ENCODE results near the gene ORM1. TPM values are rescaled to one million over a fixed set of nuclear protein-coding genes. Genes with fewer than 3 reads are reported as not detected.

The ORM1 gene
- total and polyA plus RNA-seq, 8 donors, result 3.0 to 87.0 (median 5.9) TPM

- Histone ChIP-seq H3K36me3 (peaks cover 0 to 68% of the 10 kb centered on the region in 2 donors), H3K27ac (peak overlapping the region in 1 of 2 donors; percentile 93), H3K27me3 (no peaks in the 10 kb centered on the region), H3K4me1 (peaks cover 7 to 93% of the 10 kb centered on the region in 2 donors), H3K9me3 (no peaks in the 10 kb centered on the region), H3K4me3 (no peak overlapping the region)
- ATAC-seq (no peak), DNase-seq (peak in 1 of 4 donors; percentile 21)
- no peak for TF ChIP-seq CTCF (IDR thresholded peaks at IDR 0.05)
- intact Hi-C loops (cut with DNase I), result no loop called here
These were observed 52.0 kb downstream of the ORM1 start for GRCh38 chr9:114374936-114375335.

GRCh38 chr9:114375386-114376175 is 52.7 kb downstream of the ORM1 start:
- Histone ChIP-seq H3K27me3 (no peaks in the 10 kb centered on the region), H3K4me3 (no peak overlapping the region), H3K27ac (peak overlapping the region in 1 of 2 donors; percentile 93), H3K4me1 (peaks cover 7 to 93% of the 10 kb centered on the region in 2 donors), H3K36me3 (peaks cover 0 to 74% of the 10 kb centered on the region in 2 donors), H3K9me3 (no peaks in the 10 kb centered on the region)
- no peak for TF ChIP-seq CTCF (IDR thresholded peaks at IDR 0.05)
- peak in 1 of 4 donors; percentile 14 for DNase-seq
- intact Hi-C loops (cut with DNase I), result no loop called here
- no peak for ATAC-seq

Other genes starting within 250 kb of the ORM1 start
- gene AMBP, start 244.8 kb upstream of the ORM1 start, total RNA-seq, result 1 to 10 TPM in 1 of 2 donors, not detected in 1; 1.2 TPM
- 1 to 10 TPM; 2.1 to 5.5 (median 2.5) TPM for gene AMBP, start 244.8 kb upstream of the ORM1 start, polyA plus RNA-seq (ENCODE audit: insufficient read length in 6 of 6)
- 1 to 10 TPM; 2.4 to 9.0 TPM for gene KIF12, start 223.8 kb upstream of the ORM1 start, total RNA-seq
- gene KIF12, start 223.8 kb upstream of the ORM1 start, polyA plus RNA-seq (ENCODE audit: insufficient read length in 6 of 6), result 10 to 100 TPM; 32.6 to 54.7 (median 44.8) TPM
- gene COL27A1, start 167.6 kb upstream of the ORM1 start, total RNA-seq, result 10 to 100 TPM; 15.8 to 23.5 TPM
- 100 to 1,000 TPM; 112 to 180 (median 168) TPM for gene COL27A1, start 167.6 kb upstream of the ORM1 start, polyA plus RNA-seq (ENCODE audit: insufficient read length in 6 of 6)
- 10 to 100 TPM in 1 of 2 donors, 1 to 10 TPM in 1; 3.4 to 29.9 TPM for gene ORM2, start 6.8 kb downstream of the ORM1 start, total RNA-seq
- gene ORM2, start 6.8 kb downstream of the ORM1 start, polyA plus RNA-seq (ENCODE audit: insufficient read length in 6 of 6), result 1 to 10 TPM in 3 of 6 donors, under 1 TPM in 3; 0.46 to 1.9 (median 1.2) TPM
- 10 to 100 TPM; 25.1 to 55.3 TPM for gene AKNA, start 64.9 kb downstream of the ORM1 start, total RNA-seq
- gene AKNA, start 64.9 kb downstream of the ORM1 start, polyA plus RNA-seq (ENCODE audit: insufficient read length in 6 of 6), result 10 to 100 TPM; 31.4 to 39.9 (median 36.7) TPM
- gene WHRN, start 182.4 kb downstream of the ORM1 start, total RNA-seq, result 1 to 10 TPM; 5.1 to 6.8 TPM
- gene WHRN, start 182.4 kb downstream of the ORM1 start, polyA plus RNA-seq (ENCODE audit: insufficient read length in 6 of 6), result 10 to 100 TPM in 5 of 6 donors, 1 to 10 TPM in 1; 9.3 to 17.3 (median 12.0) TPM

Data from left lung (tissue), 10 donors.